ENCODE data around the gene B4GALT3. TPM values are rescaled to one million over a fixed set of nuclear protein-coding genes. Genes with fewer than 3 reads are reported as not detected.

Gene B4GALT3
- total RNA-seq, 2 experiments from 2014 or later: 40.5 to 51.8 TPM

DNA sequence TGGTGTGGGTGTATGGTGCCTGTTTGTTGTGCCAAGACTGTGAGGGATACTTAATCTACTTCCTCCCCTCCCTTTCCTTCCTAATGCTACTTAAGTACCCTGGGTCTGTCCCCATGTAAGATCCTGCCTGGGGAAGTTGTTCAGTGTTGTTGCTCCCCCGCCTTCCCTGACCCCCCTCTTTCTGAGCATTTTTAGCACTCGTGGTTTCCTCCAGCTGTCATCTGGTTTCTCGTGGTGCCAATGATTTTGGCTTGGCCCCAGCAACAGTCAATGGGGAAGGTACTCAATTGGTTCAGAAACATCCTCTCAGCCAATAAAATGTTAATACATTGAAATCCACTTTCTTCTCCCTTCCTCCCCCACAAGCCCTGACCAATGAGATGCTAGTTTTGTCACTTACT, 8.0 kb upstream of the B4GALT3 start:
- Mint-ChIP-seq H3K27me3 (no peaks in the 10 kb centered on the region), H3K4me3 (peak overlapping the region; percentile 50), H3K36me3 (ENCODE audit: low read depth) (no peaks in the 10 kb centered on the region), H3K27ac (peak overlapping the region; percentile 90), H3K4me1 (peaks cover 79% of the 10 kb centered on the region), H3K9me3 (ENCODE audit: low read depth) (no peaks in the 10 kb centered on the region)
- peak; percentile 71 for ATAC-seq
- POLR2A ChIA-PET: interaction anchor here (0.6 to 0.7 kb wide), 4 partner anchors 18 to 204 kb away, joined by 3 to 4 read pairs (median 3); partner anchors contain the start of gene PPOX
- peak; percentile 86 for DNase-seq
- intact Hi-C loops (cut with DNase I, micrococcal nuclease): loop anchor here (1.0 to 2.0 kb wide), 2 partner anchors 17 to 18 kb away; partner anchors contain the start of gene NDUFS2 (in 2 of the 2)
- CTCF ChIA-PET: interaction anchor here (0.6 to 1.6 kb wide), 5 partner anchors 17 to 545 kb away, joined by 3 to 7 read pairs (median 4); partner anchors contain the start of genes NDUFS2 and PPOX

GRCh38 chr1:161182214-161182613, 4.9 kb upstream of the B4GALT3 start:
- ATAC-seq: peak; percentile 68
- peaks cover 76% of the 10 kb centered on the region for H3K4me1 Mint-ChIP-seq
- no peaks in the 10 kb centered on the region for H3K9me3 Mint-ChIP-seq (ENCODE audit: low read depth)
- DNase-seq: peak; percentile 79
- CTCF ChIA-PET: interaction anchor here (0.6 to 4.4 kb wide), 18 partner anchors 10 to 665 kb away, joined by 3 to 33 read pairs (median 4); partner anchors contain the start of genes NDUFS2, PPOX and TOMM40L
- no peaks in the 10 kb centered on the region for H3K27me3 Mint-ChIP-seq
- no peaks in the 10 kb centered on the region for H3K36me3 Mint-ChIP-seq (ENCODE audit: low read depth)
- peak overlapping the region; percentile 97 for H3K27ac Mint-ChIP-seq
- intact Hi-C loops (cut with DNase I, micrococcal nuclease): loop anchor here in 1 of 2 experiments (1.0 to 5.0 kb wide), 2 partner anchors 16 to 205 kb away; partner anchors contain the start of gene PPOX
- POLR2A ChIA-PET: interaction anchor here (0.6 to 1.8 kb wide), 10 partner anchors 12 to 84 kb away, joined by 3 to 13 read pairs (median 4); partner anchors contain the start of genes APOA2, DEDD, NDUFS2 and PPOX
- H3K4me3 Mint-ChIP-seq: peak overlapping the region; percentile 40

DNA sequence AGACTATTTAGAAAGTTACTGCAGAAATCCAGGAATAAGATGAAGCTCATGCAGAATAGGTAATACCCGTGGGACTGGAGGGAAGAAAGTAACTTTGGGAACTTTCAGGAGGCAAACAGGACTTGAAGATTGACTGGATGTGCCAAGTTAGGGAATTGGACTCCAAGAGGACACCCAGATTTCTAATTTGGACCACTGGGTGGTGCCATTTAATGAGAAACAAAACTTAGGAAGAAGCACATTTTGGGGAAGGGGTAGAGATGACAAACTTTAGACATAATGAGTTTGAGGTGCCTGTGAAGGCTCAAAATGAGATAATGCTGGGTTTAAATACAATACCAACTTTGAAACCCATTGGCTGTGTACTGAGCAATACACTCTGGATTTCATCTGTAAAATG, 3.3 kb upstream of the B4GALT3 start:
- POLR2A ChIA-PET: no interaction called here
- intact Hi-C loops (cut with DNase I, micrococcal nuclease): loop anchor here in 1 of 2 experiments (5.0 kb wide), 1 partner anchor 207 kb away; no protein-coding TSS in a partner anchor
- peaks cover 8% of the 10 kb centered on the region for H3K36me3 Mint-ChIP-seq (ENCODE audit: low read depth)
- ATAC-seq (no peak), DNase-seq (no peak)
- CTCF ChIA-PET: interaction anchor here (0.7 to 4.4 kb wide), 9 partner anchors 11 to 202 kb away, joined by 3 to 33 read pairs (median 3); partner anchors contain the start of genes APOA2, PPOX and TOMM40L
- H3K9me3 Mint-ChIP-seq (ENCODE audit: low read depth): no peaks in the 10 kb centered on the region
- H3K4me3 Mint-ChIP-seq: no peak overlapping the region
- H3K4me1 Mint-ChIP-seq: peaks cover 71% of the 10 kb centered on the region
- H3K27ac Mint-ChIP-seq: peak overlapping the region; percentile 82
- no peaks in the 10 kb centered on the region for H3K27me3 Mint-ChIP-seq

GRCh38 chr1:161179698-161180097, 2.4 kb upstream of the B4GALT3 start:
- peaks cover 71% of the 10 kb centered on the region for H3K4me1 Mint-ChIP-seq

DNA sequence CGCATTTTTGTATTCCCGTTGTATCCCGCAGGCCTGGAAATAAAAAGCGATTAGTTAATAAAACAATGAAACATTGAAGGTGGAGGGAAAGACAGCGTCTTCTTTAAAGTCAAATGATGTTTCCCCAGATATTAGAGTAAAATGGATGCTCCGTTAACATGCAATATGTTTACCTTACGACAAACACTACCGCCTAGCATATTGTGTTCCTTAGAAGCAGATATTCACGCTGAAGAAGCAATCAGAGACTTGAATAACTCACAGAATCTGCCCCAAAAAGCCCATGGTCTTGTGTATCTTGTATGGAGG, 583 bp upstream of the B4GALT3 start:
- POLR2A ChIA-PET: no interaction called here
- intact Hi-C loops (cut with DNase I, micrococcal nuclease): loop anchor here (1.0 to 2.0 kb wide), 7 partner anchors 12 to 136 kb away; partner anchors contain the start of genes PPOX (in 2 of the 2), USP21 (in 2 of the 2), DEDD (in 1 of the 2) and NDUFS2 (in 1 of the 2)
- Mint-ChIP-seq H3K27me3 (no peaks in the 10 kb centered on the region), H3K4me3 (peak overlapping the region; percentile 91), H3K9me3 (ENCODE audit: low read depth) (no peaks in the 10 kb centered on the region), H3K36me3 (ENCODE audit: low read depth) (peaks cover 27% of the 10 kb centered on the region), H3K4me1 (peaks cover 62% of the 10 kb centered on the region), H3K27ac (peak overlapping the region; percentile 98)
- no peak for ATAC-seq
- DNase-seq: no peak
- CTCF ChIA-PET: interaction anchor here (4.1 kb wide), 1 partner anchor 11 kb away, joined by 29 read pairs; the partner anchor contains the start of gene PPOX

More at GRCh38 chr1:161179698-161180097, 2.4 kb upstream of the B4GALT3 start:
- Mint-ChIP-seq H3K36me3 (ENCODE audit: low read depth) (peaks cover 14% of the 10 kb centered on the region), H3K4me3 (no peak overlapping the region), H3K27ac (no peak overlapping the region), H3K27me3 (no peaks in the 10 kb centered on the region), H3K9me3 (ENCODE audit: low read depth) (no peaks in the 10 kb centered on the region)
- intact Hi-C loops (cut with DNase I, micrococcal nuclease): loop anchor here in 1 of 2 experiments (5.0 kb wide), 1 partner anchor 208 kb away; no protein-coding TSS in a partner anchor
- ATAC-seq: no peak
- ChIA-PET POLR2A (no interaction called here), CTCF (interaction anchor here (0.7 to 4.4 kb wide), 6 partner anchors 8 to 85 kb away, joined by 3 to 33 read pairs (median 3); partner anchors contain the start of genes APOA2 and NDUFS2)
- no peak for DNase-seq

GRCh38 chr1:161176468-161177111, 717 bp downstream of the B4GALT3 start:
- ATAC-seq (no peak), DNase-seq (no peak)
- CTCF ChIA-PET: interaction anchor here (0.6 to 4.1 kb wide), 5 partner anchors 10 to 53 kb away, joined by 3 to 29 read pairs (median 6); partner anchors contain the start of gene PPOX
- no peaks in the 10 kb centered on the region for H3K9me3 Mint-ChIP-seq (ENCODE audit: low read depth)
- H3K27me3 Mint-ChIP-seq: no peaks in the 10 kb centered on the region
- intact Hi-C loops (cut with DNase I, micrococcal nuclease): loop anchor here (1.0 to 2.0 kb wide), 7 partner anchors 10 to 138 kb away; partner anchors contain the start of genes PPOX (in 2 of the 2), USP21 (in 2 of the 2), DEDD (in 1 of the 2) and NDUFS2 (in 1 of the 2)
- H3K36me3 Mint-ChIP-seq (ENCODE audit: low read depth): peaks cover 33% of the 10 kb centered on the region
- POLR2A ChIA-PET: interaction anchor here (1.0 to 1.4 kb wide), 3 partner anchors 10 to 49 kb away, joined by 5 to 10 read pairs (median 9); partner anchors contain the start of genes DEDD, PPOX and TOMM40L
- H3K4me3 Mint-ChIP-seq: peak overlapping the region; percentile 91
- peak overlapping the region; percentile 98 for H3K27ac Mint-ChIP-seq
- H3K4me1 Mint-ChIP-seq: peaks cover 49% of the 10 kb centered on the region

DNA sequence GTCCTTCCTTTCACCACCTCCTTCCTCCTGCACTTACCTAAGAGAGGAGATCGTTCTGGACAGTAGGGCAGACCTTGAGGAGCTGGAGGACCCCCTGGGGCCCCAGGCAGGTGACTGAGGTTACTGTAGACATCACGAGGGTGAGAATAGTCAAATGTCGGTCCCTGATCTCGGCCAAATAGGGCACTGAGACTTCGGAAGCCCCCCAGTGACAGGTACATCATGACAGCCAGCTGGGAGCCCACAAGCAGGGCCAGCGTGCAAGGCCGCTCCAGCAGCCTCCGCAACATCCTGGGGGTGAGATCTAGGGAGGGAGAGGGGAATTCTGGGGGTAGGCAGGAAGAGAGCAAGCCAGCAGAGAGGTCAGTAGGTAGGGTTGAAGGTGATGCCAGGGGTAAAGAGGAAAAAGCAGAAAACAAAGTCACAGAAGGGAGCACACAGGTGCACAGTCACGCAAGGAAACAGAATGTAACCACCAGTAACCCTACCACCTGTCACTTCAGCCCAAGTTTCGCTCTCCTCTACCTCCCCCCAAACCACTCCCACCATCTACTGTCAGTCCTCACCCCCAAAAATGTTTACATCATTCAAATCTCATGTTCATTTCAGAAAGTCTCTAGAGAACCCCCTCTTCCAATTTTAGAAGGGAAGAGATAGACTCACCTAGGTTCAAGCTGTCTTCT, 1.4 kb downstream of the B4GALT3 start:
- Mint-ChIP-seq H3K27me3 (no peaks in the 10 kb centered on the region), H3K9me3 (ENCODE audit: low read depth) (no peaks in the 10 kb centered on the region), H3K36me3 (ENCODE audit: low read depth) (peaks cover 39% of the 10 kb centered on the region), H3K4me1 (peaks cover 44% of the 10 kb centered on the region), H3K27ac (peak overlapping the region; percentile 98), H3K4me3 (peak overlapping the region; percentile 91)
- DNase-seq: no peak
- ChIA-PET CTCF (interaction anchor here (0.6 to 4.1 kb wide), 5 partner anchors 9 to 45 kb away, joined by 3 to 29 read pairs (median 4); partner anchors contain the start of gene PPOX), POLR2A (interaction anchor here (1.4 kb wide), 1 partner anchor 9 kb away, joined by 10 read pairs; the partner anchor contains the start of gene PPOX)
- no peak for ATAC-seq
- intact Hi-C loops (cut with DNase I, micrococcal nuclease): loop anchor here in 1 of 2 experiments (2.0 kb wide), 1 partner anchor 17 kb away; the partner anchor contains the start of gene USP21

DNA sequence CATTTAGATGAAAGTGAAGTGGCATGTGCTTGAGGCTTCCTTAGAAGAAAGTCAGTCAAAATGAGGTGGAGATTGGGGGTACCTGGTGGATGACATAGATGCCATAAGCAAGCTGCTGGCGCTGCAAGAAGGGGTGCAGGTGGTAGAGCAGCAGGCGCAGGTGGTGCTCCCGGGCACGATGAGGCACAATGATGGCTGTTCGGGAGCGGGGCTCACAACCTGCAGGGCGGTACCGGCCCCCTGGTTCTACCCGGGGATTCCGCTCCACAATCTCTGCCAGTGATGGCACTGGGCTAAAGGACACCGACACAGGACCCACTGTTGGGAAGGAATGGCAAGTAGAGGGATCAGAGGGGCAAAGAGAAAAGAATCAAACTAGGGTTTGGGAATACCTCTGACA, 2.4 kb downstream of the B4GALT3 start:
- ATAC-seq (no peak), DNase-seq (no peak)
- ChIA-PET POLR2A (no interaction called here), CTCF (interaction anchor here (1.1 to 4.1 kb wide), 2 partner anchors 8 to 46 kb away, joined by 3 to 29 read pairs; partner anchors contain the start of gene PPOX)
- Mint-ChIP-seq H3K9me3 (ENCODE audit: low read depth) (no peaks in the 10 kb centered on the region), H3K4me1 (peaks cover 37% of the 10 kb centered on the region), H3K27me3 (no peaks in the 10 kb centered on the region), H3K36me3 (ENCODE audit: low read depth) (peaks cover 41% of the 10 kb centered on the region), H3K27ac (peak overlapping the region; percentile 48), H3K4me3 (no peak overlapping the region)
- intact Hi-C loops (cut with DNase I, micrococcal nuclease): no loop called here

- peaks cover 37% of the 10 kb centered on the region for H3K4me1 Mint-ChIP-seq
- DNase-seq (no peak), ATAC-seq (no peak)
- no peaks in the 10 kb centered on the region for H3K27me3 Mint-ChIP-seq
- intact Hi-C loops (cut with DNase I, micrococcal nuclease): no loop called here
- POLR2A ChIA-PET: no interaction called here
- CTCF ChIA-PET: no interaction called here
- no peaks in the 10 kb centered on the region for H3K9me3 Mint-ChIP-seq (ENCODE audit: low read depth)
- peaks cover 41% of the 10 kb centered on the region for H3K36me3 Mint-ChIP-seq (ENCODE audit: low read depth)
- H3K27ac Mint-ChIP-seq: no peak overlapping the region
- H3K4me3 Mint-ChIP-seq: no peak overlapping the region
These were observed 3.6 kb downstream of the B4GALT3 start for GRCh38 chr1:161173711-161174110.

DNA sequence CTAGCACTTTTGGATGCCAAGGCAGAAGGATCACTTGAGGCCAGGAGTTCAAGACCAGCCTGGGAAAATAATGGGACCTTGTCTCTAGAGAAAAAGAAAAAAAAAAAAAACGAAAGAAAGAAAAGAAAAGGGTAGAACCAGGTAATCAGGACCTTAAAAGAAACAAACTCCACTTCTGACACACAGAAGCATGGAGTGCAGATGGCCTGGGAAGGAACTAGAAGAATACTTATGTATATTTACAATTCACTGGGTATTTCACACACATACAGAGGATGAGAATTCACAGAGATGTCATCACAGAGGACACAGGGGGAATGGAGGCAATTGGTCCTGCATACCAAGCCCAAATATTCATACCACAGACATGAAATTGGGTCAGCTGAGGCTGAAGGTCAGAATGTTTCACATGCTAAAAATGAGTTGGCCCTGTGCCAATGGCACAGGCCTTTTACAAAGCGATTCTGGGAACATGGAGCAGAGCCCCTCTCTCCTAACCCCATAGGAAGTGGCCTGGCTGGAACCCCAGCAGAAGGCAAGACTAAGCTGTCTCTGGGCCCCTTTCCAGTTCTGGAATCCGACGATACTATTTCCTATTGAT, 4.4 kb downstream of the B4GALT3 start:
- Mint-ChIP-seq H3K9me3 (ENCODE audit: low read depth) (no peaks in the 10 kb centered on the region), H3K36me3 (ENCODE audit: low read depth) (peaks cover 41% of the 10 kb centered on the region), H3K4me1 (peaks cover 37% of the 10 kb centered on the region), H3K4me3 (no peak overlapping the region), H3K27ac (peak overlapping the region; percentile 51), H3K27me3 (no peaks in the 10 kb centered on the region)
- DNase-seq (no peak), ATAC-seq (no peak)
- intact Hi-C loops (cut with DNase I, micrococcal nuclease): no loop called here
- CTCF ChIA-PET: interaction anchor here (0.7 to 0.9 kb wide), 3 partner anchors 9 to 30 kb away, joined by 3 to 7 read pairs (median 6); partner anchors contain the start of gene UFC1
- POLR2A ChIA-PET: no interaction called here

Data from activated CD4-positive, alpha-beta T cell treated with anti-CD3 and anti-CD28 coated beads for 36 hours (primary cell).